Activated CD8-positive, alpha-beta memory T cell treated with anti-CD3 and anti-CD28 coated beads, Interleukin-2, amount 50 U/mL, for 48 hours (primary cell): ENCODE results near the gene AHI1.
"Not testable (repeated sequence)": the region's sequence is repeated elsewhere in the genome, so short reads cannot be mapped to it uniquely, and the experiment has no call there.

Experiments
- DNase-seq: peaks from one replicate; pipeline ENCODE4 v3.0.0-alpha.2; 2020

The AHI1 gene

GRCh38 chr6:135505222-135505621, 7.7 kb upstream of the AHI1 start:
- no peak for DNase-seq

- DNase-seq = no peak
These were observed 7.2 kb upstream of the AHI1 start for GRCh38 chr6:135504734-135505133.

- no peak for DNase-seq
These were observed 6.3 kb upstream of the AHI1 start for GRCh38 chr6:135503703-135504475.

GRCh38 chr6:135499441-135500340, 2.2 kb upstream of the AHI1 start:
- no peak for DNase-seq

- peak; percentile 73 for DNase-seq
These were observed 773 bp upstream of the AHI1 start for GRCh38 chr6:135498185-135498841.

GRCh38 chr6:135496800-135497411, 634 bp downstream of the AHI1 start:
- no peak for DNase-seq

GRCh38 chr6:135493218-135493961, 4.2 kb downstream of the AHI1 start:
- DNase-seq = no peak

- no peak for DNase-seq
These were observed 7.2 kb downstream of the AHI1 start for GRCh38 chr6:135490381-135490780.

- no peak for DNase-seq
These were observed 9.5 kb downstream of the AHI1 start for GRCh38 chr6:135488023-135488422.

GRCh38 chr6:135483903-135484302, 13.6 kb downstream of the AHI1 start:
- not testable (repeated sequence) for DNase-seq

GRCh38 chr6:135481783-135482369, 15.7 kb downstream of the AHI1 start:
- DNase-seq = no peak

- no peak for DNase-seq
These were observed 17.9 kb downstream of the AHI1 start for GRCh38 chr6:135479601-135480000.

GRCh38 chr6:135478626-135479025, 18.9 kb downstream of the AHI1 start:
- DNase-seq = no peak

GRCh38 chr6:135475292-135475886, 22.2 kb downstream of the AHI1 start:
- DNase-seq = no peak

GRCh38 chr6:135474362-135474761, 23.2 kb downstream of the AHI1 start:
- no peak for DNase-seq

GRCh38 chr6:135465903-135466302, 31.6 kb downstream of the AHI1 start:
- no peak for DNase-seq

GRCh38 chr6:135465307-135465706, 32.2 kb downstream of the AHI1 start:
- no peak for DNase-seq

- DNase-seq = no peak
These were observed 32.9 kb downstream of the AHI1 start for GRCh38 chr6:135464634-135465033.

- no peak for DNase-seq
These were observed 36.3 kb downstream of the AHI1 start for GRCh38 chr6:135461208-135461607.

GRCh38 chr6:135458051-135458450, 39.5 kb downstream of the AHI1 start:
- DNase-seq = no peak

GRCh38 chr6:135451617-135452190, 45.8 kb downstream of the AHI1 start:
- DNase-seq = no peak
